HepG2 (cell line): ENCODE data around the gene KISS1R. TPM values are rescaled to one million over a fixed set of nuclear protein-coding genes. Genes with fewer than 3 reads are reported as not detected.

Experiments
- AGO2 ChIP-seq: fragments of 200-400 bp; formaldehyde crosslinking; optimal IDR thresholded peaks from 2 replicates; pipeline ENCODE3; 2017; ENCODE audit warnings: mild to moderate bottlenecking, low read depth, low read length, moderate library complexity
- ARNT ChIP-seq: fragments of 450-650 bp; IDR thresholded peaks from 2 replicates; pipeline ENCODE4 v1.6.1; 2017
- CEBPG ChIP-seq: IDR thresholded peaks from 2 replicates; pipeline ENCODE4 v1.6.1; 2016
- EZH2 ChIP-seq: conservative IDR thresholded peaks from 2 replicates; pipeline ENCODE4 v1.6.1; 2012; ENCODE audit warnings: mild to moderate bottlenecking, low read depth, low read length, moderate library complexity
- FOXA1 ChIP-seq, 2 experiments: fragments of 450-650 bp in 1 of 2; sonication (generic) in 1 of 2; formaldehyde crosslinking in 1 of 2; IDR thresholded peaks; 2 replicates each; pipeline versions ENCODE4 v1.4.0 to v1.6.1; 2016 to 2020; ENCODE audit warnings: missing genetic modification reagents in 1 of 2
- NONO ChIP-seq, 2 experiments: fragments of 450-650 bp in 1 of 2; sonication (generic) in 1 of 2; formaldehyde crosslinking in 1 of 2; IDR thresholded peaks in 1 of 2; conservative IDR thresholded peaks in 1 of 2; 2 replicates each; pipeline versions ENCODE4 v1.6.1 to v1.8.0; 2017 to 2022; ENCODE audit warnings: mild to moderate bottlenecking in 1 of 2, missing genetic modification reagents in 1 of 2, moderate library complexity in 1 of 2
- NR2F2 ChIP-seq: IDR thresholded peaks from 2 replicates; pipeline ENCODE4 v1.6.1; 2012; ENCODE audit warnings: low read depth, inconsistent platforms, borderline replicate concordance
- PAXIP1 ChIP-seq: sonication (generic); formaldehyde crosslinking; conservative IDR thresholded peaks from 2 replicates; pipeline ENCODE4 v1.4.0; 2020; ENCODE audit warnings: mild to moderate bottlenecking, missing genetic modification reagents, moderate library complexity
- POLR2G ChIP-seq: fragments of 200-400 bp; formaldehyde crosslinking; IDR thresholded peaks from 2 replicates; pipeline ENCODE4 v1.6.1; 2018; ENCODE audit warnings: mild to moderate bottlenecking, low read depth, low read length, moderate library complexity
- RAD21 ChIP-seq: fragments of 450-650 bp; formaldehyde crosslinking; IDR thresholded peaks from 2 replicates; pipeline ENCODE4 v1.5.0; 2020; ENCODE audit warnings: mild to moderate bottlenecking
- RBM22 ChIP-seq: fragments of 200-400 bp; formaldehyde crosslinking; optimal IDR thresholded peaks from 2 replicates; pipeline ENCODE3; 2017; ENCODE audit warnings: mild to moderate bottlenecking, low read length, moderate library complexity
- SMAD1 ChIP-seq: sonication (generic); formaldehyde crosslinking; IDR thresholded peaks from 2 replicates; pipeline ENCODE4 v1.4.0; 2020; ENCODE audit warnings: missing genetic modification reagents, low read depth, mild to moderate bottlenecking, borderline replicate concordance
- SSRP1 ChIP-seq: IDR thresholded peaks from 2 replicates; pipeline ENCODE4 v1.6.1; 2016; ENCODE audit warnings: control low read depth
- WIZ ChIP-seq: sonication (generic); formaldehyde crosslinking; IDR thresholded peaks from 2 replicates; pipeline ENCODE4 v1.5.1; 2020; ENCODE audit warnings: mild to moderate bottlenecking, missing genetic modification reagents
- ZEB1 ChIP-seq: IDR thresholded peaks from 2 replicates; pipeline ENCODE4 v1.6.1; 2012; ENCODE audit warnings: mild to moderate bottlenecking, low read depth, inconsistent platforms; ENCODE audit not compliant: insufficient replicate concordance
- ZFP36 ChIP-seq: fragments of 150-350 bp; IDR thresholded peaks from 2 replicates; pipeline ENCODE4 v1.6.1; 2018; ENCODE audit warnings: borderline replicate concordance, low read length, low read depth; ENCODE audit not compliant: partially characterized antibody
- ZFY ChIP-seq: sonication (generic); formaldehyde crosslinking; IDR thresholded peaks from 2 replicates; pipeline ENCODE4 v1.4.0; 2020; ENCODE audit warnings: missing genetic modification reagents
- ZKSCAN1 ChIP-seq: fragments of 150-350 bp; IDR thresholded peaks from 2 replicates; pipeline ENCODE4 v1.6.1; 2014; ENCODE audit warnings: low read length
- ZNF430 ChIP-seq: sonication (generic); formaldehyde crosslinking; IDR thresholded peaks from 2 replicates; pipeline ENCODE4 v1.9.0; 2021; ENCODE audit warnings: mild to moderate bottlenecking, missing genetic modification reagents
- ZNF629 ChIP-seq: sonication (generic); formaldehyde crosslinking; conservative IDR thresholded peaks from 2 replicates; pipeline ENCODE4 v1.5.0; 2020; ENCODE audit warnings: missing genetic modification reagents
- ZNF768 ChIP-seq: sonication (generic); formaldehyde crosslinking; IDR thresholded peaks from 2 replicates; pipeline ENCODE4 v1.4.0; 2020; ENCODE audit warnings: missing genetic modification reagents
- polyA plus RNA-seq, 8 experiments: library from polyadenylated mRNA; depleted of rRNA in 3 of 8; stranded (reverse) in 7 of 8; unstranded in 1 of 8; fragments of >200 nt; fragmentation: Illumina TruSeq in 4 of 8; extraction: Trizol in 4 of 8; gene quantifications; 2 replicates each; pipeline versions ENCODE4 v1.2.1 to v1.2.3, GENCODE V29; 2011 to 2016; ENCODE audit warnings: low read depth in 4 of 8, missing spikeins in 1 of 8, mixed read lengths in 1 of 8; ENCODE audit not compliant: insufficient read depth in 1 of 8
- total RNA-seq, 5 experiments: library from RNA; depleted of rRNA; stranded (reverse); fragments of >200 nt; fragmentation: Illumina TruSeq; extraction: Trizol; gene quantifications; 2 replicates each; pipeline ENCODE4 v1.2.3, GENCODE V29; 2016; ENCODE audit warnings: low read depth in 1 of 5
- TF ChIP-seq, protein P1 (sequence below): conservative IDR thresholded peaks from 2 replicates; pipeline ENCODE4 v1.6.1; 2018; ENCODE audit warnings: missing genetic modification reagents
- TF ChIP-seq, protein P2 (sequence below): sonication (generic); formaldehyde crosslinking; conservative IDR thresholded peaks from 2 replicates; pipeline ENCODE4 v1.4.0; 2020; ENCODE audit warnings: missing genetic modification reagents

The KISS1R gene
- total and polyA plus RNA-seq, 2 of the 13 experiments (the other 11 are each of a cell fraction or from before 2014, with no cell fraction given) = 1.1 to 10.2 TPM

DNA sequence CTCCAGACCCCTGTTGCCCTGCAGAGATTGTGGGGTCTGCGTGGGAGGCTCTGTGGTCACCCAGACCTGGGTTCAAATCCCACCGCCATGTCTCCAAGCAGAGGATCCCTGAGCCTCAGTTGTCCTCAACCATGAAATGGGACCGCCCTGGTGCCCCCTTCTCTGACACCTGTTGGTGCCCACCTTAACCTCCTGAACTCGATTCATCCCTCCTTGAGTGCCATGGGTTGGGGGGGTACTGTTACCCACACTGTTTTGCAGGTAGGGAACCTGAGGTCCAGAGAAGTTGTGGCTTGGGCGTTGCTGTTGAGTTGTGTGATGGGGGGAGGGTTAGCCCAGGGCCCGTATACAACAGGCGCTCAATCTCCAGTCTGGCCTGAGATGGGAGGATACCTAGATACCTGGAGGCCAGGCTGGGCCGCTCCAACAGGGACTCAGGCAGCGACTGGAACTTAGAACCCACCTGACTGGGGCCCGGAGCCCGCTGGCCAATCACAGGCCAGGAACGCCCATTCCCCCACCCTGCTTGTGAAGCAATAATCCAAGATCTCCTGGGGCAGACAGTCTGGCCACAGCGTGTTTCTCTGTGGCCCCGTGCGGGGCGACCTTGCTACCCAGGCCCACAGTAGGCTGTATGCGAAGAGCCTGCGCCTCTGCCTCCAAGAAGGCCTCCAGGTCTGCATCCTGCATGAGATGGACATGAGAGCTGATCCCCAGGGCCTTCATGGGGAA, 11.5 kb downstream of the KISS1R start (continued):
- TF ChIP-seq, protein P1, sequence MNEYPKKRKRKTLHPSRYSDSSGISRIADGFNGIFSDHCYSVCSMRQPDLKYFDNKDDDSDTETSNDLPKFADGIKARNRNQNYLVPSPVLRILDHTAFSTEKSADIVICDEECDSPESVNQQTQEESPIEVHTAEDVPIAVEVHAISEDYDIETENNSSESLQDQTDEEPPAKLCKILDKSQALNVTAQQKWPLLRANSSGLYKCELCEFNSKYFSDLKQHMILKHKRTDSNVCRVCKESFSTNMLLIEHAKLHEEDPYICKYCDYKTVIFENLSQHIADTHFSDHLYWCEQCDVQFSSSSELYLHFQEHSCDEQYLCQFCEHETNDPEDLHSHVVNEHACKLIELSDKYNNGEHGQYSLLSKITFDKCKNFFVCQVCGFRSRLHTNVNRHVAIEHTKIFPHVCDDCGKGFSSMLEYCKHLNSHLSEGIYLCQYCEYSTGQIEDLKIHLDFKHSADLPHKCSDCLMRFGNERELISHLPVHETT (CRISPR knock-in tag) = no peak
- TF ChIP-seq ARNT (no peak), ZKSCAN1 (peak; percentile 47; the same call in 1 of the 2 replicates), ZFP36 (peak; percentile 91), WIZ (CRISPR knock-in tag) (0 out of 2 replicates have a peak, but pooled peaks have one; percentile 16), ZNF430 (CRISPR knock-in tag) (0 out of 2 replicates have a peak, but pooled peaks have one; percentile 51), ZNF768 (CRISPR knock-in tag) (0 out of 2 replicates have a peak, but pooled peaks have one; percentile 13), SSRP1 (peak; percentile 45; the same call in 1 of the 2 replicates), POLR2G (peak; percentile 18; the same call in 1 of the 2 replicates), RAD21 (CRISPR knock-in tag) (peak; percentile 21), ZEB1 (peak; percentile 53), CEBPG (CRISPR knock-in tag) (peak; percentile 78), EZH2 (no peak), ZNF629 (CRISPR knock-in tag) (peak; percentile 90), NONO (IDR thresholded peaks at IDR 0.05) (no peak), NONO (CRISPR knock-in tag; conservative IDR thresholded peaks at IDR 0.05) (0 out of 2 replicates have a peak, but pooled peaks have one; percentile 18), FOXA1 (IDR thresholded peaks at IDR 0.05) (no peak), FOXA1 (CRISPR knock-in tag; IDR thresholded peaks at IDR 0.05) (peak; percentile 5; the same call in 1 of the 2 replicates), SMAD1 (CRISPR knock-in tag) (peak; percentile 54; the same call in 1 of the 2 replicates), RBM22 (peak; percentile 76), PAXIP1 (CRISPR knock-in tag) (no peak), AGO2 (peak; percentile 38), NR2F2 (peak; percentile 6; the same call in 1 of the 2 replicates), ZFY (CRISPR knock-in tag) (peak; percentile 20; the same call in 1 of the 2 replicates)
- TF ChIP-seq, protein P2, sequence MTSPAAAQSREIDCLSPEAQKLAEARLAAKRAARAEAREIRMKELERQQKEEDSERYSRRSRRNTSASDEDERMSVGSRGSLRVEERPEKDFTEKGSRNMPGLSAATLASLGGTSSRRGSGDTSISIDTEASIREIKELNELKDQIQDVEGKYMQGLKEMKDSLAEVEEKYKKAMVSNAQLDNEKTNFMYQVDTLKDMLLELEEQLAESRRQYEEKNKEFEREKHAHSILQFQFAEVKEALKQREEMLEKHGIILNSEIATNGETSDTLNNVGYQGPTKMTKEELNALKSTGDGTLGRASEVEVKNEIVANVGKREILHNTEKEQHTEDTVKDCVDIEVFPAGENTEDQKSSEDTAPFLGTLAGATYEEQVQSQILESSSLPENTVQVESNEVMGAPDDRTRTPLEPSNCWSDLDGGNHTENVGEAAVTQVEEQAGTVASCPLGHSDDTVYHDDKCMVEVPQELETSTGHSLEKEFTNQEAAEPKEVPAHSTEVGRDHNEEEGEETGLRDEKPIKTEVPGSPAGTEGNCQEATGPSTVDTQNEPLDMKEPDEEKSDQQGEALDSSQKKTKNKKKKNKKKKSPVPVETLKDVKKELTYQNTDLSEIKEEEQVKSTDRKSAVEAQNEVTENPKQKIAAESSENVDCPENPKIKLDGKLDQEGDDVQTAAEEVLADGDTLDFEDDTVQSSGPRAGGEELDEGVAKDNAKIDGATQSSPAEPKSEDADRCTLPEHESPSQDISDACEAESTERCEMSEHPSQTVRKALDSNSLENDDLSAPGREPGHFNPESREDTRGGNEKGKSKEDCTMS = no peak
